ENCODE data around the gene IL20. TPM values are rescaled to one million over a fixed set of nuclear protein-coding genes. Genes with fewer than 3 reads are reported as not detected.

IL20 gene
- total RNA-seq, 4 donors from 2014 or later, result not detected

DNA sequence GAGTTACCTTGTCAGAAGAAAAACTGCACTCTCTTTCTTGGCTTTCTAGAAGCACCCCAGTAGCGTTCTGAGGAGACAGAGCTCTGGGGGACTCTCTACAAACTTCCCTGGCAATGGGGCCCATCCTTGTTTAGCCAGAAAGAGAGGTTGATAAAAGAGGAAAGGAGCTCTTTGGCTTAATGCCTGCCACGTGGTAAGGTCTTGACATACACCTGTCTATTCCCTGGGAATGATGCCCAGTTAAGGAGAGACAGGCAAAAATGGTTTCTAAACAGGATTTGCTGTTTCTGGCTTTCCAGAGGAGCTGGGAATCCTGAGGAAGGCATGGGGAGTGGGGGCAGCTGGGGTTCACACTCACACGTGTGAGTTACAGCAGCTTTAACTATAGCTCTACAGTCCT, 30.2 kb upstream of the IL20 start:
- no peak for DNase-seq
- no peak overlapping the region for H3K4me3 ChIP-seq
- peaks cover 0 to 7% (median 0%) of the 10 kb centered on the region in 4 donors for H3K4me1 ChIP-seq
- no peaks in the 10 kb centered on the region for H3K9me3 ChIP-seq
- H3K36me3 ChIP-seq, result no peaks in the 10 kb centered on the region
- TF ChIP-seq, protein P1, sequence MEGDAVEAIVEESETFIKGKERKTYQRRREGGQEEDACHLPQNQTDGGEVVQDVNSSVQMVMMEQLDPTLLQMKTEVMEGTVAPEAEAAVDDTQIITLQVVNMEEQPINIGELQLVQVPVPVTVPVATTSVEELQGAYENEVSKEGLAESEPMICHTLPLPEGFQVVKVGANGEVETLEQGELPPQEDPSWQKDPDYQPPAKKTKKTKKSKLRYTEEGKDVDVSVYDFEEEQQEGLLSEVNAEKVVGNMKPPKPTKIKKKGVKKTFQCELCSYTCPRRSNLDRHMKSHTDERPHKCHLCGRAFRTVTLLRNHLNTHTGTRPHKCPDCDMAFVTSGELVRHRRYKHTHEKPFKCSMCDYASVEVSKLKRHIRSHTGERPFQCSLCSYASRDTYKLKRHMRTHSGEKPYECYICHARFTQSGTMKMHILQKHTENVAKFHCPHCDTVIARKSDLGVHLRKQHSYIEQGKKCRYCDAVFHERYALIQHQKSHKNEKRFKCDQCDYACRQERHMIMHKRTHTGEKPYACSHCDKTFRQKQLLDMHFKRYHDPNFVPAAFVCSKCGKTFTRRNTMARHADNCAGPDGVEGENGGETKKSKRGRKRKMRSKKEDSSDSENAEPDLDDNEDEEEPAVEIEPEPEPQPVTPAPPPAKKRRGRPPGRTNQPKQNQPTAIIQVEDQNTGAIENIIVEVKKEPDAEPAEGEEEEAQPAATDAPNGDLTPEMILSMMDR (IDR thresholded peaks at IDR 0.05), result no peak
- no peak for TF ChIP-seq POLR2A (IDR thresholded peaks at IDR 0.05)
- H3K27ac ChIP-seq, result no peak overlapping the region
- no peaks in the 10 kb centered on the region for H3K27me3 ChIP-seq

DNA sequence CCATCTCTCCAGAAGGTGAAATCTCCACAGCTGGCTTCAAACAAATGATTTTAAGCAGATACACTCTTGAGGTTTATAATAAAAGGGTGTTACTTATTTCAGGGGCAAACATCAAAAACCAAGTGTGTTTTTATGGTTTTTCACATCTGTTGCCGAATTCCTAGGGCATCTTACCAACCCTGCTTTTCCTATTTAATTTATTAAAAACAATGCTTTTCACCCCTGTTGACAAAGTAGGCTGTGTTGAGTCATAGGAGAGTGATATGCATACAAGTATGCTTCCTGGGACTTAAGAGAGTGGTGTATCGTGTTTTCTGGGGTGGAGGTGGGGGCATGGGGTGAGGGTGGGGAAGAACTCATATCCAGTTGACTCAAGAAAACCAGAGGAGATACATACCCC, 29.3 kb upstream of the IL20 start:
- H3K27me3 ChIP-seq, result no peaks in the 10 kb centered on the region
- no peaks in the 10 kb centered on the region for H3K36me3 ChIP-seq
- no peak overlapping the region for H3K27ac ChIP-seq
- no peaks in the 10 kb centered on the region for H3K9me3 ChIP-seq
- peaks cover 0 to 7% (median 0%) of the 10 kb centered on the region in 4 donors for H3K4me1 ChIP-seq
- H3K4me3 ChIP-seq, result no peak overlapping the region
- no peak for DNase-seq
- TF ChIP-seq, protein P1 (IDR thresholded peaks at IDR 0.05), result no peak
- TF ChIP-seq POLR2A (IDR thresholded peaks at IDR 0.05), result no peak

DNA sequence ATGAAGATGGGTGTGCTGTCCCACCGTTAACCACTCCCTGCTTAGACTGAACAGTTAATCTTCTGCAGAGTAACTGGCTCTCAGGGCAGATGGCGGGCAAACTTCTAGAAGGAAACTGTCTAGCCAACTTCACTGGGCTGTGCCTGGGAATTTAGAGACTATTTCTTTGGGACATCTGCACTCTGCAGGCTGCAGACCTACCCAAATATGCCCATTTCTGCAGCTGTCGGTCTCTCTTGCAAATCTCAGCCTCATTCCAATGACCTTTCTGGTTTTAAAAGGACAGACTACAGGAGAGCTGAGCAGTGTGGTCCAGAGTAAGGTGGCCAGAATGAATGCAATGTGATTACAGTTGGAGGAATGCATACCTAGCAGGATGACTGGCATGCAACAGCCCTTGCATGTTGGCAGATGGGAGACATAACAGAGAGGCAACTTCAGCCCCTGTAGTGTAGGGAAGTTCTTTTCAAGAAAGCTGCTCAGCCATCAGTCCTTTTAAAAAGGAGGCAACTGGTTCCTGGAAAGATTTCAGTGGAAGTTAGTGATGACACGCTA, 26.3 kb upstream of the IL20 start:
- H3K4me3 ChIP-seq, result no peak overlapping the region
- no peak overlapping the region for H3K27ac ChIP-seq
- no peaks in the 10 kb centered on the region for H3K9me3 ChIP-seq
- no peaks in the 10 kb centered on the region for H3K4me1 ChIP-seq
- H3K36me3 ChIP-seq, result no peaks in the 10 kb centered on the region
- TF ChIP-seq, protein P1 (IDR thresholded peaks at IDR 0.05), result no peak
- no peak for TF ChIP-seq POLR2A (IDR thresholded peaks at IDR 0.05)
- H3K27me3 ChIP-seq, result no peaks in the 10 kb centered on the region
- DNase-seq, result no peak

DNA sequence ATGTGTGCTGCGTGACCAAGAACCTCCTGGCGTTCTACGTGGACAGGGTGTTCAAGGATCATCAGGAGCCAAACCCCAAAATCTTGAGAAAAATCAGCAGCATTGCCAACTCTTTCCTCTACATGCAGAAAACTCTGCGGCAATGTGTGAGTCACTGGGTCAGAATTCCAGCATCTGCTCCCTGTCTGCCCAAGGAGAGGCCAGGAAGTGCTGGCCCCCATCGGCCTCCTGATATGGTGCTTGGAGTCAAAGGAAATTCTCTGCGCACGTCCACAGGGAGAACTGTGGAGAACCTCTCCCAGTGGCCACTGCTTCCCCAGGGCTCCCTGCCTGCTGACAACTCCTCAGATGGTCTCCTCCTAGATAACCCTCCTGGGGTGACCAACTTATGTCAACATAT, 25.6 kb upstream of the IL20 start:
- H3K27ac ChIP-seq, result no peak overlapping the region
- H3K4me3 ChIP-seq, result no peak overlapping the region
- TF ChIP-seq, protein P1 (IDR thresholded peaks at IDR 0.05), result no peak
- no peaks in the 10 kb centered on the region for H3K4me1 ChIP-seq
- no peaks in the 10 kb centered on the region for H3K9me3 ChIP-seq
- no peak for DNase-seq
- H3K36me3 ChIP-seq, result no peaks in the 10 kb centered on the region
- H3K27me3 ChIP-seq, result no peaks in the 10 kb centered on the region

DNA sequence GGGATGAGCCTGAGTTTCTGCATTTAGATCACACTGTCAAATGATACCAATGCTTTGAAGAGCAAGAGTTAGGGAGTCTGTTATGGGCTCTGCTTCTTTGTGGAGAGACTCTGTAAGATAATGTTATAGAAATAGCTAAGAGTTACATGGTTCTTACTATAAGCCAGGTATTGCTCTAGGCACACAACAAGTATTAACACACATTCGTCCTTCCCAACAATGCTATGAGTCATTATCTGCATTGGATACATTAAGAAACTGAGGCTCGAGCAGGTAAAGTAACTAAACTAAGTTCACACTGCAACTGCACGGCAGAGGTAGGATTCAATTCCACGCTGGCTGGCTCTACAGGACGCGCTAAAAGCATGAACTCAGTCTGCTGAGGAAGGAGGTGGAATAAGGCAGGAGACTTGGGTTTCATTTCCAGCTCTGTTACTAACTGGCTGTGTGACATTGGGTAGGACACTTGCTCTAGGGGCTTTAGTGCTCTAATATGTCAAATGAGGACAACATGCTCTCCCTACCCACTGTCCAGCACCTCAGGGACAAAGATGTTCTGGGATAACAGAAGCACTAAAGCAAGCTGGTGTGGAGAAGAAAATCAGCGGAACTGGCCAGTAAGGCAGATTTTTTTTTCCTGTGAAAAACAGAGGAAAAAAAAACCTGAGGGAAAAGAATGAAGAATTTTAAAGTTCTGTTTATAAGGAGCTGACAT, 23.7 kb upstream of the IL20 start:
- H3K4me1 ChIP-seq, result no peaks in the 10 kb centered on the region
- no peaks in the 10 kb centered on the region for H3K27me3 ChIP-seq
- no peak overlapping the region for H3K27ac ChIP-seq
- no peaks in the 10 kb centered on the region for H3K36me3 ChIP-seq
- TF ChIP-seq, protein P1 (IDR thresholded peaks at IDR 0.05), result no peak
- no peak for TF ChIP-seq POLR2A (IDR thresholded peaks at IDR 0.05)
- H3K9me3 ChIP-seq, result no peaks in the 10 kb centered on the region
- no peak overlapping the region for H3K4me3 ChIP-seq
- no peak for DNase-seq
